ENCODE results near the gene SP9.

Gene SP9

GRCh38 chr2:174328114-174328960, 6.4 kb upstream of the SP9 start:
- Histone ChIP-seq H2AFZ (ENCODE audit: low read length) (no peak overlapping the region), H3K4me1 (ENCODE audit: insufficient read depth, low read length, severe bottlenecking) (peaks cover 36% of the 10 kb centered on the region), H3K4me3 (ENCODE audit: low read depth, low read length, poor library complexity, severe bottlenecking) (peak overlapping the region; percentile 22), H3K27ac (ENCODE audit: low read depth, low read length, poor library complexity, severe bottlenecking) (no peak overlapping the region), H3K79me2 (ENCODE audit: insufficient read depth, low read length) (no peaks in the 10 kb centered on the region), H3K9me3 (ENCODE audit: low read length) (no peaks in the 10 kb centered on the region), H4K20me1 (ENCODE audit: insufficient read depth, low read length) (no peaks in the 10 kb centered on the region), H3K4me2 (ENCODE audit: low read length) (peak overlapping the region; percentile 37; the same call in 1 of the 2 replicates), H3K9me2 (ENCODE audit: low read depth, low read length) (no peaks in the 10 kb centered on the region), H3F3A (ENCODE audit: insufficient read depth, low read length) (0 out of 2 replicates have a peak, but pooled peaks cover 3% of the 10 kb centered on the region), H3K36me3 (ENCODE audit: insufficient read depth, low read length) (no peaks in the 10 kb centered on the region), H3K27me3 (ENCODE audit: insufficient read depth, low read length) (peaks cover 18% of the 10 kb centered on the region), H3K9ac (ENCODE audit: low read length) (no peak overlapping the region)
- TF ChIP-seq EZH2 (IDR thresholded peaks at IDR 0.05; ENCODE audit: borderline replicate concordance, low read length): no peak
- TF ChIP-seq, protein P1, sequence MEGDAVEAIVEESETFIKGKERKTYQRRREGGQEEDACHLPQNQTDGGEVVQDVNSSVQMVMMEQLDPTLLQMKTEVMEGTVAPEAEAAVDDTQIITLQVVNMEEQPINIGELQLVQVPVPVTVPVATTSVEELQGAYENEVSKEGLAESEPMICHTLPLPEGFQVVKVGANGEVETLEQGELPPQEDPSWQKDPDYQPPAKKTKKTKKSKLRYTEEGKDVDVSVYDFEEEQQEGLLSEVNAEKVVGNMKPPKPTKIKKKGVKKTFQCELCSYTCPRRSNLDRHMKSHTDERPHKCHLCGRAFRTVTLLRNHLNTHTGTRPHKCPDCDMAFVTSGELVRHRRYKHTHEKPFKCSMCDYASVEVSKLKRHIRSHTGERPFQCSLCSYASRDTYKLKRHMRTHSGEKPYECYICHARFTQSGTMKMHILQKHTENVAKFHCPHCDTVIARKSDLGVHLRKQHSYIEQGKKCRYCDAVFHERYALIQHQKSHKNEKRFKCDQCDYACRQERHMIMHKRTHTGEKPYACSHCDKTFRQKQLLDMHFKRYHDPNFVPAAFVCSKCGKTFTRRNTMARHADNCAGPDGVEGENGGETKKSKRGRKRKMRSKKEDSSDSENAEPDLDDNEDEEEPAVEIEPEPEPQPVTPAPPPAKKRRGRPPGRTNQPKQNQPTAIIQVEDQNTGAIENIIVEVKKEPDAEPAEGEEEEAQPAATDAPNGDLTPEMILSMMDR (IDR thresholded peaks at IDR 0.05; ENCODE audit: low read length): no peak

GRCh38 chr2:174328961-174329715, 5.6 kb upstream of the SP9 start:
- 0 out of 2 replicates have a peak, but pooled peaks cover 3% of the 10 kb centered on the region for H3F3A ChIP-seq (ENCODE audit: insufficient read depth, low read length)
- H4K20me1 ChIP-seq (ENCODE audit: insufficient read depth, low read length): no peaks in the 10 kb centered on the region
- H3K79me2 ChIP-seq (ENCODE audit: insufficient read depth, low read length): no peaks in the 10 kb centered on the region
- H3K27me3 ChIP-seq (ENCODE audit: insufficient read depth, low read length): peaks cover 18% of the 10 kb centered on the region
- no peaks in the 10 kb centered on the region for H3K36me3 ChIP-seq (ENCODE audit: insufficient read depth, low read length)
- TF ChIP-seq, protein P1 (IDR thresholded peaks at IDR 0.05; ENCODE audit: low read length): no peak
- no peak for TF ChIP-seq EZH2 (IDR thresholded peaks at IDR 0.05; ENCODE audit: borderline replicate concordance, low read length)
- H2AFZ ChIP-seq (ENCODE audit: low read length): no peak overlapping the region
- H3K27ac ChIP-seq (ENCODE audit: low read depth, low read length, poor library complexity, severe bottlenecking): no peak overlapping the region
- no peaks in the 10 kb centered on the region for H3K9me2 ChIP-seq (ENCODE audit: low read depth, low read length)
- no peak overlapping the region for H3K9ac ChIP-seq (ENCODE audit: low read length)
- no peaks in the 10 kb centered on the region for H3K9me3 ChIP-seq (ENCODE audit: low read length)
- peak overlapping the region; percentile 22 for H3K4me3 ChIP-seq (ENCODE audit: low read depth, low read length, poor library complexity, severe bottlenecking)
- H3K4me2 ChIP-seq (ENCODE audit: low read length): peak overlapping the region; percentile 37; the same call in 1 of the 2 replicates
- H3K4me1 ChIP-seq (ENCODE audit: insufficient read depth, low read length, severe bottlenecking): peaks cover 44% of the 10 kb centered on the region

DNA sequence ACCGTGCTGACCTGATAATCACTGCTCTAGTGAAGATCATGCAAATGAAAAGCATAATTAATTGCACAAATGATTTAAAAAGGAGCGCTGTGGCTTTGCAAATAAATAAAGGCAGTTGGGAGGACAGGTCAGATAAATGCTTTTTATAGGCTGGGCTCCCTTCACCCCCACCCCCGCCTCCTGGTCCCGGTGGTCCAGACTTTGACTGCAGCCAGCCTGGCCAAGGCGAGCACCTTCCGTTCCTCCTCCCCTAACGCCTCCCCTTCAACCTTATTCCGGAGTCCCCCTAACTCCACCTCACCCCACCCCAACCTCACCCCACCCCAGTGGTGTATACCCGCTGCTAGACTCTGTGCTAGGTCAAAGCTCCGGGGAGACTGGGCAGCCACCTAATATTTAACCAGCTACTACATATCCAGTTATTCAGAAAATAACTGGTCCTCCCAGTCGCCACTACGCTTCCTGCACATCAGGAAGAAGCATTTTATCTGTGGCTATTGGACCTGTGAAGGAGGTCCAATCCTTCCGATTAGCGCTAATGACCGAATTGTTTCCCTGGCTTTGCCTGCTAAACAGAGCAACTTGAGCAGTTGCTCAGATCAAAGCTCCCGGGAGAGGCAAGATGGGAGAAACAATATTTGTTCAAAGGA, 3.7 kb upstream of the SP9 start:
- peaks cover 42% of the 10 kb centered on the region for H3K4me1 ChIP-seq (ENCODE audit: insufficient read depth, low read length, severe bottlenecking)

More for the DNA sequence above, 3.7 kb upstream of the SP9 start:
- Histone ChIP-seq H3K27me3 (ENCODE audit: insufficient read depth, low read length) (peaks cover 18% of the 10 kb centered on the region), H3K4me3 (ENCODE audit: low read depth, low read length, poor library complexity, severe bottlenecking) (no peak overlapping the region), H3K36me3 (ENCODE audit: insufficient read depth, low read length) (no peaks in the 10 kb centered on the region), H4K20me1 (ENCODE audit: insufficient read depth, low read length) (no peaks in the 10 kb centered on the region), H2AFZ (ENCODE audit: low read length) (no peak overlapping the region), H3K27ac (ENCODE audit: low read depth, low read length, poor library complexity, severe bottlenecking) (no peak overlapping the region), H3K9ac (ENCODE audit: low read length) (no peak overlapping the region), H3F3A (ENCODE audit: insufficient read depth, low read length) (0 out of 2 replicates have a peak, but pooled peaks cover 3% of the 10 kb centered on the region), H3K9me2 (ENCODE audit: low read depth, low read length) (no peaks in the 10 kb centered on the region), H3K9me3 (ENCODE audit: low read length) (no peaks in the 10 kb centered on the region), H3K79me2 (ENCODE audit: insufficient read depth, low read length) (no peaks in the 10 kb centered on the region), H3K4me2 (ENCODE audit: low read length) (no peak overlapping the region)
- TF ChIP-seq, protein P1 (IDR thresholded peaks at IDR 0.05; ENCODE audit: low read length): no peak
- TF ChIP-seq EZH2 (IDR thresholded peaks at IDR 0.05; ENCODE audit: borderline replicate concordance, low read length): no peak
